ENCODE results near the gene TGDS.

Gene TGDS

GRCh38 chr13:94599877-94600276 is 3.9 kb upstream of the TGDS start:
- DNase-seq = no peak

DNA sequence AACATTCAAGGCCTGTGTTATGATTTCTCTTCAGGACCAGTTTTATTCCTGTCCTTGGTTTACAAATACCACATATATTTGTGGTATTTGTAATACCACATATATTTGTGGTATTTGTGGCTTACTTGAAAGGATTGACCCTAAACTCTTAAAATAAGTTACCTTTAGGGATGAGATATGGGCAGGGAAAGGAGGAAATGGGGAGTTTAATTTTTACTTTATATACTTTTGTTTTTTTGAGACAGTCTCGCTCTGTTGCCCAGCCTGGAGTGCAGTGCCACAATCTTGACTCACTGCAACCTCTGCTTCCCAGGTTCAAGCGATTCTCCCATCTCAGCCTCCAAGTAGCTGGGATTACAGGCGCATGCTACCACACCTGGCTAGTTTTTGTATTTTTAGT is 2.3 kb upstream of the TGDS start:
- DNase-seq = no peak

GRCh38 chr13:94596575-94596971 is 621 bp upstream of the TGDS start:
- DNase-seq = no peak

GRCh38 chr13:94595001-94595949 is 677 bp downstream of the TGDS start:
- no peak for DNase-seq

DNA sequence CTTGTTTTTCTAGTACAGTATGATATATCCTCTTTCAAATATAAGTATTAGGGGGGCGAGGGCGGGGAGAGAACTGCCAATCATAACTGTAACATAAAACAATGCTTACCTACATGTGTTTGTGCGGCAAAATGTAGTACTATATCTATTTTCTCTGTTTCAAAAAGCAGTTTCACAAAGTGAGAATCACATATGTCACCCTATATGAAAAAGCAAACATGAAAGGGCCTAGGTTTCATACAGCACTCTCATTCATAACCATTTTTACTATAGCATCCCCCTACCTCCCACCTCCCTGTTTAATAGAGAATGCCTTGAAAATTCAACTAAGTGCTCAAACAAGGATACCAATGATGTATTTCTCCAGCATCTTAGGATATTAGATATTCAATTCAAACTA is 5.2 kb downstream of the TGDS start:
- DNase-seq = no peak

DNA sequence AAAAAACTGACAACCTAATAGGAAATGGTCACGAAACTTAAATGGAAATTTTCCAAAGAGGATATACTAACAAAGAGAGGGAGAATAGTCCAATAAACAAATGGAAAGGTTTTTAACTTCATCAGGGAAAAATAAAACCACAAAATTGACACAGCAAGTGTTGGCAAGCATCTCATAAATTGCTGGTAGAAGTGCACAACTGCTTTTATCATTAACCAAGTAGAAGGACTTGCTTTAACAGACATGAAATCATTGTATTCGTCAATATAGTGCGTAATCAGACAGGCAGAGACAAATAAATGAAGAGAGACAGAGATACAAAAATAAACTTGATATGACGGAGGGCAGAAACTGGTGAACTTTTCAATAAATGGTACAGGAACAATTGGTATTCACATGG is 7.4 kb downstream of the TGDS start:
- DNase-seq = no peak

DNA sequence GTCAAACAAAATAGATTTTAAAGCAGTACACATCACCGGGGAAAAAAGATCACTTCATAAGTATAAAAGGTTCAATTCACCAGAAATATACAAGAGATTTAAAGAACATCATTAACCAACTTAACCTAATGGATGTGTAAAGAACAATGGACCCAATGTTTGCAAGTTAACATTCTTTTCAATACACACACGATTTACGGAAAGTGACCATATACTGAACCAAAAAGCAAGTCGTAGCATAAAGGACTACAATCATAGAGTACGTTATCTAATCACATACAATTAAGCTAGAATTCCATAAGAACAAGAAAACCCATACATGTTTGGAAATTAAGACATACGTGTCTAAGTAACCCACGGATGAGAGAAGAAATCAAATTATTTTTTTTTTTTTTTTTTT is 9.6 kb downstream of the TGDS start:
- no peak for DNase-seq

DNA sequence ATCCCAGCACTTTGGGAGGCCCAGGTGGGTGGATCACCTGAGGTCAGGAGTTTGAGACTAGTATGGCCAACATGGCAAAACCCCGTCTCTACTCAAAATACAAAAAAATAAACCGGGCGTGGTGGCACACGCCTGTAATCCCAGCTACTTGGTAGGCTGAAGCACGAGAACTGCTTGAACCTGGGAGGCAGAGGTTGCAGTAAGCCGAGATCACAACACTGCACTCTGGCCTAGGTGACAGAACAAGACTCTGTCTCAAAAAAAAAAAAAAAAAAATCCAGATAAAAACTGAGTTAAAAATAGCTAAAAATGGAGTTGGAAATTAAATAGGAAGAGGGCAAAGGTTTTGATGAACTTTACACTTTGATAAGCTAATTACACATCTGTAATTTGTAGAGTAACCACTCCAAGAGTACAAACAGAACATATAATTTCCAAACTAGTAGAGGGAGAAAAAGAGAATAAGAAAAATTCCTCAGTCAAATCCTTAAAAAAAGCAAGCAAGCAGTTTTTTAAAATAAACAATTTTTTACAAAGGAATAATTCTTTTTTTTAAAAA is 10.3 kb downstream of the TGDS start:
- DNase-seq = no peak

DNA sequence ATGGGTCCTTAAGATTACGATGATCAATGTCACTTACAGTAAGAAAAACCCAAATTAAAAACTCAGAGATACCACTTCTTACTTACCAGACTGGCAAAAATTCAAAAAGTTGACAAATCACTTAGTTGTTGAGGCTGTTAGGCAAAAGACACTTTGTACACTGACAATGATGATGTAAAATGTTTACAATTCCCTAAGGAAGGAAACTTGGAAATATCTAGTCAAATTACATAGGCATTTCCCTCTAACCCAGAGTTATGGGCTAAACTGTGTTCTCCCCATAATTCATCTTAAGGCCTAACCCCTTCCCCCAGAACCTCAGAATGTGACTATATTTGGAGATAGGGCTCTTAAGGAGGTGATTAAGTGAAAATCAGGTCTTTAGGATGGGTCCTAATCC is 12.0 kb downstream of the TGDS start:
- no peak for DNase-seq

DNA sequence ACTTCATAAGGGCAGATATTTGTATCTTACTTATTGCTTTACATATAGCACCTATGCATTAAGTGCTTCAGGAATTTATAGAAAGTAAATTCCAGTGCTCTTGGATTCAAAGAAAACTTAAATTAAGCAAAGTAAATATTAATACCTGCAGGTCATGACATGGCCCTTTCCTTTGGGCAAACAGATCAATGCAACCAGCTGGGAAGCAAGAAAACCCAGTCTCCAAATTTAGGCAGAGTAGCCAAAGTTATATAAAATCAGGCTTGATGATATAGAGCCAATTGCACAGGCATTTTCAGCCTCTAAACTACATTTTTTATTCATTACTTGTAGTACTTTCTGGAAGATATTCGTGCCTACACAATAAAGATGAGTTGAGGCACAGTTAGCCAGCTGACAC is 16.9 kb downstream of the TGDS start:
- no peak for DNase-seq

GRCh38 chr13:94569615-94570014 is 26.3 kb downstream of the TGDS start:
- DNase-seq = no peak

DNA sequence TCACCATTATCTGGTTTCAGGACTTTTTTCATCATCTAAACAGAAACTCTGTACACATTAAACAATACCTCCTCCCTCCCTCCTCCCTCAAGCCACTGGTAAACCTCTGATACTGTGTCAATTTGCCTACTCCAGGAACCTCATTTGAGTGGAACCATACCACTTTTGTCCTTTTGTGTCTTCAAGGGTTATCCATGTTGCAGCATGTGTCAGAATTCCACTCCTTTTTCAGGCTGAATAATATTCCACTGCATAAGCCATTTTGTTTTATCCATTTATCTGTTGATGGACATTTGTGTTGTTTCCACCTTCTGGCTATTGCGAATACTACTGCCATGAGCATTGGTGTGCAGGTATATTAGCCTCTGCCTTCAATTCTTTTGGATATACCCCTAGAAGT is 27.5 kb downstream of the TGDS start:
- DNase-seq = no peak

GRCh38 chr13:94567581-94567980 is 28.4 kb downstream of the TGDS start:
- DNase-seq = no peak

- no peak for DNase-seq
Measured at GRCh38 chr13:94561126-94561525, 34.8 kb downstream of the TGDS start.

DNA sequence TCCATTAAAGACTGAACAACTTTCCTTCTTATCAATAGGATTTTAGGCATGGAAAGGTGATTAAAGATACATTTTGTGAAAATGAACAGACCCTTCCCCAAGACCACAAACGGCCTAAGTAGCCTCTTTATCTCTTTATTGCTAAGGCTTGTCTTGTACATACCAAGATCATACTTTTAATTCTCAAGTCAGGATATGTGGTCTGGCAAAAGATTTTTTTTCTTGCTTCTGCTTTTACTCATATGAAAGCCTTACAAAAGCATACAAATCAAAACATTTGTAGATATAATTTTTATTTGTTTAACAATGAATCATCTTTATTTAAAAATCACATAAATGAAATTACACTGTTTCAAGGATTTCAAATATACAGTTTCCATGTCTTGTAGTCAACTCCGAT is 35.8 kb downstream of the TGDS start:
- no peak for DNase-seq

- DNase-seq = no peak
Measured at GRCh38 chr13:94559222-94559795, 36.6 kb downstream of the TGDS start.

GRCh38 chr13:94558716-94559115 is 37.2 kb downstream of the TGDS start:
- no peak for DNase-seq

DNA sequence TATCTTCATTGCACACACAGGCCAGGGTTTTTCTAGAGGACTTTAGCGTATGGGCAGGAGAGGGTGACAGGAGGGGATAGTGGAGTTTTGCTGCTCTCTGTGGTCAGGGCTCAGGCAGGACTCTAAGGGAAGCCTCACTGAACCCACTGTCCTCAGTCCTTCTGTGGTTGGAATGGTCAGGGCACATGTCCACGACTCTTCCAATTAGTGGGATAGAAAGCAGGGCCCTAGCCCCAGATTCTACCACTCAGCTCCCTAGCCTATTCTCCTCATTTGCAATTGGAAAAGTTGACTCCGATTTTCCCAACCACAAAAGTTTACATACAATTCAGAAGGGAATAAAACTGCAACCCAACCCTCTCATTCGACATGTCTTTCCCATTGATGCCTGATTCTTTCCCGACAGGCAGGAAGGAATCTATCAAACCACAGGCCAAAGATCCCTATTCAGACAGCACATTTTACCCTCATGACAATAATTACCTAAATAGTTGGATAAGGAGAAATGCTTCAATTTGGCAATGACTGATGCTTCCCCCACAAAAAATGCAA is 38.2 kb downstream of the TGDS start:
- DNase-seq = no peak

DNA sequence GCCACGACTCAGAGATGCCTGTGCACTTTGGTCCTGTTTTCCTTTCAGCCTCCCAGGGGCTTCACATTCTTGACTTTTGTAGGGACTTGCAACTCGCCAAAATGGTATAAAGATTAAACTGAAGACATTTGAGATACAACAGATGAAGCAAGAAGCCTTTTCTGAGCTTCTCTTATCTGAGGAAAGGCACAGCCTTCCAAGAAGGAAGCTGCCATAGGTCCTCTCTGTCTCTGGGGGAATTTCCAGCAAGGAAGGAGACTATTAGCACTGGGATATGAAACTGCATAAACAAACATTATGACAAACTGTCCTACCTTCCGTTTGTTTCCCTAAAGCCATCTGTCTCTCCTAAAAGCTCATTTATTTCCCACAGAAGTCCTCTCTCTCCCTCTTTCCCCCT is 39.3 kb downstream of the TGDS start:
- no peak for DNase-seq

GRCh38 chr13:94556041-94556440 is 39.9 kb downstream of the TGDS start:
- DNase-seq = no peak

DNA sequence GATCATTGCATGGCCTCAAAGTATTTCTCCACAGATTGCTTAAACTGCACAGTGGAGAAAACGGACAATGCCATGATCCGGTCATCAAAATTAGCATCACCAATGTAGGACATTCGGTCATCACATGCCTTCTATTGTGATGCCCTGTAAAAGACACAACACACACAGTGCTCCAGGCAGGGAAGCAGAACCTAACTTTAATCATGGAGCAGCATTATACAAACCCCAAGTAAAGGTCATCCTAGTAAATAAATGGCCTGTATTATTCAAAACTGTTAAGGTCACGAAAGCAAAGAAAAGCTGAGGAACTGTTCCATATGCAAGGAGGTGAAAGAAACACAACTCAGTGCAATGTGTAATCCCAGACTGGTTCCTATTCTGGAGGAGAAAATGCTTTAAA is 42.2 kb downstream of the TGDS start:
- no peak for DNase-seq

DNA sequence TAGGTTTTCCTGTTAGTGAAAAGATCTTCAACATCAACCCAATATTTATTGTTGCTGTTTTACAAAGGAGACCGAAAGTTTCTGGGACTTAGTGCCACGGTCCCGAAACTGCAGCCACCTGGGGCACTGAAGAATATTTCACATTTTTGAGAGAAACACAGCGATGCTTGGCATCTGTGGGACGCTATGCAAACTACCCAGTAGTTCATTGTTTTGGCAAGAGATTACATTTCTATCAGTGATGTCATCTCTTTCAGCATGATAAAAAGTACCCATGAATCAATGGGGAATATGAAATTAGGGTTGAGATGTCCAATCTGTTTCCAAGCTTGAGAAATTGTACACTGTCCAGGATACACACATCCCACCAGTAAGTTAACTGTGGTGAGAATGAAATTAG is 43.9 kb downstream of the TGDS start:
- no peak for DNase-seq

DNA sequence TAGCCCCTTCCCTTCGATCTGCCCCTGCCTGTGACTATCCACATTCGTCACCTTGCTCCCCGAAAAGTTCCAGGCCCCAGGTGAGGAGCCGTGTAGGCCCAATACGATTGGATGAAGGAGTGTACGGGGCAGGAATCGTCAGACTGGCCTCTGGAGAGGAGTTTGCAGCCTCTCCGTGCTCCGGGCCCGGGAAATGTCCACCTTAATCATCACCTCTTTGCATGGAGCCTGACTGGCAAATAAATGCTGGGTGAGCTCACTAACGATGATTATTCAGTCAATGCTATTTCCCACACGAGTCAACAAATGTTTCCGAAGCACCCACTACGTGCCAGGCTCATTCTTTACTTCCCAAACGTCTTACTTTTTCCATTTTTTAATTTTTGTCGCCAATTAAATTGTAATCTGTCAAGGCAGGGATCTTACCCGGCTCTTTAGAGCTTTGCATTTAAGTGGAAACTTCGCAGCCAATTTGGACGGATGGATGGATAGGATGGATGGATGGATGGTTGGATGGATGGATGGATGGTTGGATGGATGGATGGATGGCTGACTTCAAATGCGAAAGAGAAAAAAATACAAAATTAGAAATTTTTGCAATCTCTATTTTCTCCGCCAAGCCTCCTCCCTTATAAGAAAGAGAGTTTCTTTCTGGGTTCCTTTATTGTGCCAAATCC is 45.8 kb downstream of the TGDS start:
- DNase-seq = no peak
